ENCODE results near the gene AFF2. TPM values are rescaled to one million over a fixed set of nuclear protein-coding genes. Genes with fewer than 3 reads are reported as not detected.

Gene AFF2
- total RNA-seq, 1 experiment from 2014 or later, result 0.05 TPM

- ChIA-PET POLR2A (no interaction called here), RAD21 (ENCODE audit: low non-redundant PET in 1 of 2, low total read pairs in 2 of 2, uncharacterized antibody in 2 of 2, unreplicated experiment in 2 of 2) (no interaction called here), CTCF (no interaction called here)
- BruUV-seq (replicated peaks), result no TSS peak
- H3K27me3 ChIP-seq (ENCODE audit: insufficient read depth, low read length), result no peaks in the 10 kb centered on the region
- no peak overlapping the region for H3K27ac ChIP-seq (ENCODE audit: low read depth, low read length)
- ATAC-seq (no peak), DNase-seq (ENCODE audit: low read depth, low spot score) (no peak)
- H3K79me2 ChIP-seq (ENCODE audit: insufficient read depth, low read length), result no peaks in the 10 kb centered on the region
- no peak overlapping the region for H2AFZ ChIP-seq (ENCODE audit: low read depth, low read length, poor library complexity, severe bottlenecking)
- H3K4me1 ChIP-seq (ENCODE audit: control insufficient read depth in 1 of 2, insufficient read depth in 2 of 2, low read length in 2 of 2), result no peaks in the 10 kb centered on the region
- H3K36me3 ChIP-seq (ENCODE audit: control insufficient read depth in 1 of 2, insufficient read depth in 2 of 2, low read length in 2 of 2), result no peaks in the 10 kb centered on the region
- no peak overlapping the region for H3K4me2 ChIP-seq (ENCODE audit: low read length)
- no peak overlapping the region for H3K9ac ChIP-seq (ENCODE audit: low read length)
- H3K9me2 ChIP-seq (ENCODE audit: insufficient read depth), result no peaks in the 10 kb centered on the region
- TF ChIP-seq JUND (IDR thresholded peaks at IDR 0.05), result no peak
- no peaks in the 10 kb centered on the region for H4K20me1 ChIP-seq (ENCODE audit: insufficient read depth)
- no peaks in the 10 kb centered on the region for H3K9me3 ChIP-seq (ENCODE audit: control insufficient read depth in 1 of 2, insufficient read depth in 1 of 2, low read depth in 1 of 2, low read length in 2 of 2)
- intact Hi-C loops (cut with micrococcal nuclease), result no loop called here
- no peak overlapping the region for H3K4me3 ChIP-seq (replicated peaks in 1 of 2; ENCODE audit: low read depth in 1 of 2, low read length in 2 of 2)
Observed at GRCh38 chrX:148700021-148700420, 199.6 kb downstream of the AFF2 start.

GRCh38 chrX:148713981-148714380 lies 213.6 kb downstream of the AFF2 start:
- intact Hi-C loops (cut with micrococcal nuclease), result no loop called here
- RAD21 ChIA-PET (ENCODE audit: low non-redundant PET in 1 of 2, low total read pairs in 2 of 2, uncharacterized antibody in 2 of 2, unreplicated experiment in 2 of 2), result no interaction called here
- no peak overlapping the region for H3K4me3 ChIP-seq (replicated peaks in 1 of 2; ENCODE audit: low read depth in 1 of 2, low read length in 2 of 2)

More at GRCh38 chrX:148713981-148714380, 213.6 kb downstream of the AFF2 start:
- H3K79me2 ChIP-seq (ENCODE audit: insufficient read depth, low read length), result no peaks in the 10 kb centered on the region
- CTCF ChIA-PET, result no interaction called here
- no peak overlapping the region for H3K27ac ChIP-seq (ENCODE audit: low read depth, low read length)
- POLR2A ChIA-PET, result no interaction called here
- ATAC-seq (no peak), DNase-seq (ENCODE audit: low read depth, low spot score) (no peak)
- H3K27me3 ChIP-seq (ENCODE audit: insufficient read depth, low read length), result no peaks in the 10 kb centered on the region
- no peaks in the 10 kb centered on the region for H3K9me3 ChIP-seq (ENCODE audit: control insufficient read depth in 1 of 2, insufficient read depth in 1 of 2, low read depth in 1 of 2, low read length in 2 of 2)
- TF ChIP-seq POLR2AphosphoS5 (IDR thresholded peaks at IDR 0.05; ENCODE audit: low read depth, low read length) (no peak), YY1 (IDR thresholded peaks at IDR 0.05; ENCODE audit: extremely low read depth, insufficient replicate concordance, low read depth, low read length) (no peak), ELF1 (IDR thresholded peaks at IDR 0.05; ENCODE audit: borderline replicate concordance, low read depth) (no peak), SP1 (IDR thresholded peaks at IDR 0.05; ENCODE audit: low read depth) (no peak), ATF3 (IDR thresholded peaks at IDR 0.05) (no peak), POLR2A (IDR thresholded peaks at IDR 0.05; ENCODE audit: borderline replicate concordance, extremely low read depth, insufficient read depth, insufficient read length) (no peak), EZH2phosphoT487 (IDR thresholded peaks at IDR 0.05; ENCODE audit: borderline replicate concordance) (no peak), CEBPB (IDR thresholded peaks at IDR 0.05; ENCODE audit: low read depth) (no peak), CBX3 (IDR thresholded peaks at IDR 0.05; ENCODE audit: low read depth) (no peak), EZH2 (IDR thresholded peaks at IDR 0.05) (no peak), FOSL1 (IDR thresholded peaks at IDR 0.05; ENCODE audit: low read depth) (no peak), REST (IDR thresholded peaks at IDR 0.05; ENCODE audit: low read depth) (no peak), RAD21 (IDR thresholded peaks at IDR 0.05; ENCODE audit: low read depth) (no peak), CTCF (IDR thresholded peaks at IDR 0.05 in 2 of 3, conservative IDR thresholded peaks at IDR 0.05 in 1 of 3; ENCODE audit: borderline replicate concordance in 1 of 3, insufficient read depth in 1 of 3, low read depth in 2 of 3, low read length in 2 of 3) (no peak), ZFX (IDR thresholded peaks at IDR 0.05) (no peak), MAX (IDR thresholded peaks at IDR 0.05) (no peak), ZNF274 (IDR thresholded peaks at IDR 0.05; ENCODE audit: low read depth, low read length) (no peak)
- H3K36me3 ChIP-seq (ENCODE audit: control insufficient read depth in 1 of 2, insufficient read depth in 2 of 2, low read length in 2 of 2), result no peaks in the 10 kb centered on the region
- H3K4me2 ChIP-seq (ENCODE audit: low read length), result no peak overlapping the region
- no peaks in the 10 kb centered on the region for H4K20me1 ChIP-seq (ENCODE audit: insufficient read depth)
- no TSS peak for BruUV-seq (replicated peaks)
- no peaks in the 10 kb centered on the region for H3K4me1 ChIP-seq (ENCODE audit: control insufficient read depth in 1 of 2, insufficient read depth in 2 of 2, low read length in 2 of 2)
- H2AFZ ChIP-seq (ENCODE audit: low read depth, low read length, poor library complexity, severe bottlenecking), result no peak overlapping the region
- no peak overlapping the region for H3K9ac ChIP-seq (ENCODE audit: low read length)
- H3K9me2 ChIP-seq (ENCODE audit: insufficient read depth), result no peaks in the 10 kb centered on the region

Measured in HCT116 (cell line).